Fibroblast of mammary gland (primary cell): Measurements from ENCODE around the gene VPS8.
A peak's percentile ranks its signal among the peaks of the same experiment; 100 is the strongest.

Source experiments
- DNase-seq: peaks from one replicate; pipeline ENCODE4 v3.0.0-alpha.2; 2010; ENCODE audit warnings: low read depth
- H3K4me3 ChIP-seq: 2 replicates; pipeline ENCODE4 v1.5.1; 2011; ENCODE audit warnings: low read depth, mild to moderate bottlenecking, low read length, moderate library complexity; ENCODE audit not compliant: control insufficient read depth
- TF ChIP-seq, protein P1 (sequence below): conservative IDR thresholded peaks from 2 replicates; pipeline ENCODE4 v1.5.1; 2011; ENCODE audit warnings: low read depth, low read length, inconsistent platforms; ENCODE audit not compliant: control insufficient read depth, insufficient read depth

Gene VPS8

GRCh38 chr3:185040425-185040824 lies 228.5 kb downstream of the VPS8 start:
- TF ChIP-seq, protein P1, sequence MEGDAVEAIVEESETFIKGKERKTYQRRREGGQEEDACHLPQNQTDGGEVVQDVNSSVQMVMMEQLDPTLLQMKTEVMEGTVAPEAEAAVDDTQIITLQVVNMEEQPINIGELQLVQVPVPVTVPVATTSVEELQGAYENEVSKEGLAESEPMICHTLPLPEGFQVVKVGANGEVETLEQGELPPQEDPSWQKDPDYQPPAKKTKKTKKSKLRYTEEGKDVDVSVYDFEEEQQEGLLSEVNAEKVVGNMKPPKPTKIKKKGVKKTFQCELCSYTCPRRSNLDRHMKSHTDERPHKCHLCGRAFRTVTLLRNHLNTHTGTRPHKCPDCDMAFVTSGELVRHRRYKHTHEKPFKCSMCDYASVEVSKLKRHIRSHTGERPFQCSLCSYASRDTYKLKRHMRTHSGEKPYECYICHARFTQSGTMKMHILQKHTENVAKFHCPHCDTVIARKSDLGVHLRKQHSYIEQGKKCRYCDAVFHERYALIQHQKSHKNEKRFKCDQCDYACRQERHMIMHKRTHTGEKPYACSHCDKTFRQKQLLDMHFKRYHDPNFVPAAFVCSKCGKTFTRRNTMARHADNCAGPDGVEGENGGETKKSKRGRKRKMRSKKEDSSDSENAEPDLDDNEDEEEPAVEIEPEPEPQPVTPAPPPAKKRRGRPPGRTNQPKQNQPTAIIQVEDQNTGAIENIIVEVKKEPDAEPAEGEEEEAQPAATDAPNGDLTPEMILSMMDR: no peak
- DNase-seq: no peak
- no peak overlapping the region for H3K4me3 ChIP-seq

DNA sequence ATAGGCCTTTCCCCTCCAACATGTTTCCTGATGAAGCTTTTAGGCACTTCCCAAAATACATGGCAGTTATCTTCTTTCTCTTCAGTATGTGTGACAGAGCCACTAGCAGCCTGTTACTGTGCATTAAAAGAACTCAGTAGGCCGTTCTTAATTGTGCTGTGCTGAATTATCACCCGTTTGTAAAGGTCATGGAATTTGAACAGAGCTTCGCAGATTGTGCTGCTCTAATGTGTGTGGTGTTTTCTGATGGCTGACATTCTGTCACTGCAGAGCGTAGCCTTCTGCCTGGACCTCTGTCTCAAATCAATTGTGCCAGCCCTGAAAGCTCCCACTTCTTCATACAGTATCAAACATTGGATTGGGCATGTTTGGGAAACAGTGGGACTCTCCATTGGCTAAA lies 229.6 kb downstream of the VPS8 start:
- no peak overlapping the region for H3K4me3 ChIP-seq
- DNase-seq: no peak
- TF ChIP-seq, protein P1: no peak

DNA sequence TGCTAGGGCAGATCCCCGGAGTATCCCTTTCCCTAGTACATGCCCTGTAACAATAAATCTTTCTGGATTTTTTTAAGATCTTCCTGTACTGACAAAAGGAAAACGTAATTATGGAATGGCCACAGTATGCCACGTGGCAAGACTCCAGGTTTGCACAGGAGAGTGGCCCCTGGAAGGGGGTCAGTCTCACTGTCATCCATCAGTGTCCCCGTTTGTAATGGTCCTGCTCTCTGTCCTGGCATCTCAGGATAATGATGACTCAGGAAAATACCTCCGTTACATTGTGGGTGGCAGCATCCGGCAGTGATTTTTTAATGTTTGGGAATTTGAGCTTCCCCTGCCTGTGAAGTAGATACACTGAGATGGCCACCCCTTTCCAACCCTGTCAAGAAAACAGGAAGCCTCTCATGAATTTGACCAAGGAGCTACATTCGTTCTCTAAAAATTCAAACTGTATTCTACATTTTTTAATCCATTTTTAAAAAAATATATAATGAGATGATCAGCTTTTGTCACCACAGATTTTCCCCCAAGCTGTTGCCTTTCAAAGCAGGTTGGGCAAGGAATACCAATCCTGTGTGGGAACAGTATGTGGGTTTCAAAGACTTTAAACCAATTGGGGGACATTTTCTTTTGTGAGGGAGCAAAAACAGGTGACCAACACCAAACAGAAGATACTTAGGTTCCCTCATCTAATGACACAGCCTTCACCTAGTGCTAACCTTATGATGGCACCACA lies 230.5 kb downstream of the VPS8 start:
- TF ChIP-seq, protein P1: no peak
- peak; percentile 14 for DNase-seq
- no peak overlapping the region for H3K4me3 ChIP-seq

GRCh38 chr3:185046164-185046515 lies 234.2 kb downstream of the VPS8 start:
- TF ChIP-seq, protein P1: no peak
- no peak overlapping the region for H3K4me3 ChIP-seq
- DNase-seq: no peak

- DNase-seq: no peak
These were observed 234.6 kb downstream of the VPS8 start for GRCh38 chr3:185046603-185047002.

GRCh38 chr3:185049710-185050109 lies 237.7 kb downstream of the VPS8 start:
- TF ChIP-seq, protein P1: no peak

More at GRCh38 chr3:185046603-185047002, 234.6 kb downstream of the VPS8 start:
- no peak overlapping the region for H3K4me3 ChIP-seq
- TF ChIP-seq, protein P1: no peak

More at GRCh38 chr3:185049710-185050109, 237.7 kb downstream of the VPS8 start:
- no peak overlapping the region for H3K4me3 ChIP-seq
- no peak for DNase-seq
